GM21515 (cell line): ENCODE data around the gene DUSP10.
A peak's percentile ranks its signal among the peaks of the same experiment; 100 is the strongest.

Source experiments
- ATAC-seq: cut with Tn5 transposase; IDR thresholded peaks from one replicate; pipeline ENCODE4 v1.9.1; 2021; ENCODE audit not compliant: unreplicated experiment

Gene DUSP10

DNA sequence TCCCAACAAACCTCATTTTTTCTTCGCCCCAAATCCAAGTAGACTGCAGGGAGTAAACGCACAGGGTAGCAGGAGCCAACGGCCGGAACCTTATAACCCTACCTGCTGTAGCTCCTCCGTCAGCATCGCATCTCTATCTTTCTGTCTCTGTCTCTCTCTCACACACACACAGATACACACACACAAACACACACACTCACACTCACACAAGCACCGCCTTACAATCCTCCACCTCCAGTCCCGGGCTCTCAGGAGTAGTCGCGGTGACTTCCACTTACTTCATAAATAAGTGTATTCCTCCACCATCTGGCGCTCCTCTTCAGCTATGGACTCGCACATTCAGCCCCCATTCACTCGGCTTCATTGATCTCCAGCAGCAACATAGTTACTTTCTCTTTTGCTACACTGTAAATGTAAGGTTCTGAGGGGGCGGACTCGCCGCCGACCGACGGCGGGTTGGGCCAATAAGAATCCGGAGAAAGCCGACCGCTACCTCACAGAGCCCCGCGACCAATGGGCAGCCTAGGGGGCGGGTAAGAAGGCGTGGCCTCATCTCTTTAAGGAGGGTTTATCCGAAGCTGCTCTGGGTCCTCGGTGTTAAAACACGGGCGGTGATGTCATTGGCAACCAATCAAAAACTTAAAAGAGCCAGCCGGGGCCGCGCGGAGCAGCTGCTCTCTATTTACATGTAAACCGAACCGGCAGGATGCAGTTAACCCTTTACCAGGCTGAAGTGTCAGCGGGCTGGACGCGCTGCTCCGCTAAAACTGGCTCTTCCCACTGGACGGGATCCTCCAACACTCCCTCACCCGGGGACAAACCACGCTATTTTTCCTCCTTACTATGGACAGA lies at the start of gene DUSP10:
DUSP10 (minus strand) TSS at position 387 of the 852 bp plus-strand sequence. CDS start 2,345 bp downstream, outside the sequence.
- peak; percentile 87 for ATAC-seq

DNA sequence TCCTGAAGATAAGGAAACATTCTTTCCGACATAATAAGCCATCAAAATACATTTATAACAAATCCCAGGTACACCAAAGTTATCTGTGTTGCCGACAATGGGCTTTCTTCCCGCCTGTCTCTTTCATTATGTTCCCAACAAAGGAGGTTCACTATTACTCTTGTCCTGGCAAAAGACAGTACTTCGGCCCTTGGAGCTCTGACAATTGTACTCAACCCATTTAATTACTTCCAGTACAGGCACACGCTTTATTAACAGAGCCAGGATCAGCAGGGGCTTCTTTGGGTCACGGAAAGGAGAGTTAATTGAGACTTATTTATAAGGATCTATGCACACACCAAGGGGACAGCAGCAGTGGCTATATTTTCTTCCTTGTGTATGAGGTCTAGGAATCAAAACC lies 46.6 kb upstream of the DUSP10 start:
- ATAC-seq = no peak

DNA sequence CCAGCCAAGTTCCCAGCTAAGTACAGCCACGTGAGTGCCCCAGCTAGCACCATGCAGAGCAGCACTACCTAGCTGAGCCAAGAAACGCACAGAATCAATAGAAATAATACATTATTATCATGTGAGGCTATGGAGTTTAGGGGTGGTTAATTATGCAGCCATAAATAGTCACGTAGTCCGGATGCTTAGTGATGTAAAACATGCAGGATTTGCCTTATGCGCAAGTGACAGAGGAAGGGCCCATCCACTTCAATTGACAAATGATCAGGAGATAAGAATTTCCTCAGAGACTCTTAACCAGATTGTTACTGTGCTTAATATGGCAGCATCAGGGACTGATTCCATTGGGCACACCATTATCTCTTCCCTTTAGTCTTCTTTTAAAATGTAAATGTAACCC lies 44.8 kb upstream of the DUSP10 start:
- ATAC-seq = no peak

DNA sequence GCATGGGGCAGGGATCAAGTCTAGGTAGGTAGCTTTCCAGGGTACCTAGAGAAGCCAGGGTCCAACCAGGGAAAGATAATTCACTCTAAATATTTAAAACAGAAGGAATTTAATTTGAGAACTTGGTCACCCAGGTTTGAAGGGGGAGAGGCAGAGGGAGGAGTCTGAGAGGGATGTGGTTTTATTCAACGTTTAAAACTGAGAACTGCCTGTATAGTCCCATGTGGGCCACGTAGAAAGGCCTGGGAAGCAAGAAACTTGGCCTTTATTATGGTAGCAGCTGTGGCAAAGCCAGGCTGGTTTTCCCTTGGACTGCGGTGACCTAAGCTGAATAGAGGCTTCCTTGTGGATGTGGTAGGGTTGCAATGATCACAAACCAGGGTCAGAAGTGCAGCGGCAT lies 42.0 kb upstream of the DUSP10 start:
- no peak for ATAC-seq

DNA sequence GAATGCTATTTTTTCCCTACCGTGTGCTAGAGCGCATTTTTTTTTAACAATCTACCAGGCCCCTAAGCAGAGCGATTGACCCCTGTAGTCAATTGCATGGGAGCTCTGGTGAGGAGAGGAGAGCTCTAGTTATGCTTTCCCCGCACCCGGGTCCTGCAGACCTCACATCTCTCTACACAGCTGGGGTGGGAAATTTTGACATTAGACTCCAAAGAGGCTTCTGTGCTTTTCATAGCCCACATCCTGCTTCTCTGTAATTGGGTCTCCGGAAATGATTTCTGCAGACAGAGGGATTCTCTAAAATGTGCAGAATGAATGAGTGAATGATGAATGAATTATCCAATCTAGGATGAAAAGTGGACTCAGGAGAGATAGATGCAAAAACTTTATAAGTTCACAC lies 41.5 kb upstream of the DUSP10 start:
- ATAC-seq = no peak

DNA sequence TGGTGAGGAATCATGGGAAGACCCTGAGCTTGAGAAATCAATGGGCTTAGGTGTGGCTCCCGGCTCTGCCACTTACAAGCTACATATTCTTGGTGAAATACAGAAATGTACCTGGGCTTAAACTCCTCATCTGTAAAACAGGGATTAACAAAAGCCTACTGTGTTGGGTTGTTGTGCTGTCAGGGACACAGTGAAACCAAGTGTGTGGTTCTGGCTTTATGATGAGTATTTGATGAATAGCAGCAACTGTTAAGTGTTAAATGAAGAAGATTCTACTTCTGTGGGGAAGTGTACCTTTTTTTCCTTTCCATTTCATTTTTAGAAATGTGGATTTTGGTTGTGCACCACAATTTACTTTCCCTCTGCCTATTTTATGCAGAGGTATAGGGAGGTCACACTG lies 41.1 kb upstream of the DUSP10 start:
- no peak for ATAC-seq

DNA sequence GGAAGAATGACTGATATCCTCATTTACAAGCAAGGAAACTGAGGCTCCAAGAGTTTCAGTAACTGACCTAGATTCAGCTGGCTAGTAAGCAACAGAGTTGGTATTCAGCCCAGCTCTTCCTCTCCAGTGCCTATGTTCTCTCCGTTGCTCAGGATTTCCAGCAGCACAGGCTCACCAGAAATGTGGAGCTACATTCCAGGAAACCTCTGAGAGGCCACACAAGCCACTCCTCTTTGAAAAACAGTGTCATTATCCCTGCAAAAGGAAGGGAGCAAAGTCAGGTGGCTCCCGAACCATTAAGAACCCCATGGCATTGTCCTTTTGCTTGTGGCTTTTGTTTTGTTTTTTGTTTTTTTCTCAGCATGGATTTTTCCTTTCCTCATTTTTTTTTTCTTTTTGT lies 40.6 kb upstream of the DUSP10 start:
- ATAC-seq = no peak

DNA sequence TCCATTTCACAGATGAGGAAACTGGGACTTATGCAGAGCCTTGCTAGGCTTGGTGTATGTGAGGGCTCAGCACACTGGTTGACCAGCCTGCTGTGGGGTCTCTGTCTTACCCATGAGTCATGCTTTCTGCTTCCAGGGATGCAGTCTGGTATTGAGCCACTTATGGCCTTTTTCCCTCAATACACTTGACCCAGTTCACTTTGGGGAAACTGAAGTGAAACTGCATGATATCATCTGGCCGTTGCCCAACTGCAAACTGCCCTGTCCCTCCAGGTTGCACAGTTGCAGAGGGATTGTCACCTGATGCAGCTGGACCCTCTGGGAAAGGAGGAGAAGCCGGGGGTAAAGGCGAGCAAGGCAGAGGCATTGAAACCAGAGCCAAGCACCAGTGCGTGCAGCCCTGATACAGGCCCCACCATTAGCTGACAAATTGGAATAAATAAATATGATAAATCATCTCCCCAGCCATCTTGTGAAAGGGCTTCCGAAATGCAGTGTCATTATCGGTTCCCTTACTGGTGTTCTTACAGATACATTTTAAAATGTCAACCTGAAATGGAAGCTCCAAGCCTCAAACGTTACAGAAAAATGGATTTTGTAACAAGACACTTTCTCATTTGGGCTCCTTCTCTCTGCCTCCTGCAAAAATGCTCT lies 39.3 kb upstream of the DUSP10 start:
- ATAC-seq = no peak

DNA sequence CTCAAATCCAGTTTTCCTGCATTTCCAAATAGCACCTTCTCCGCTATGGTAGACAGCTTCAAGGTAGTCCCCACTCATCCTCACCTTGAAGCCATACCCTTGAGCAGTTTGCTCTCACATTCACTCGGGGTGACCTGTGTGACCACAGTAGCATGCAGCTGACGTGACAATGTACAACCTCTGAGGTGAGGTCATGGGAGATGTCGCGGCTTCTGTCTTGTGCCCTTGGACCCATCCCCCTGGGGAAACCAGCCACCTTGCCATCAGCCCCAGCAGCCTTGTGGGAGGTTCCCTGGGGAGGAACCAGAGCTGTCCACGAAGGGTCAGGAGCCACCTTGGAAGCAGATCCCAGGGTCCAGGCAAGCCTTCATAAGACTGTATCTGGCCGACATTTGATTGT lies 38.3 kb upstream of the DUSP10 start:
- ATAC-seq = no peak

DNA sequence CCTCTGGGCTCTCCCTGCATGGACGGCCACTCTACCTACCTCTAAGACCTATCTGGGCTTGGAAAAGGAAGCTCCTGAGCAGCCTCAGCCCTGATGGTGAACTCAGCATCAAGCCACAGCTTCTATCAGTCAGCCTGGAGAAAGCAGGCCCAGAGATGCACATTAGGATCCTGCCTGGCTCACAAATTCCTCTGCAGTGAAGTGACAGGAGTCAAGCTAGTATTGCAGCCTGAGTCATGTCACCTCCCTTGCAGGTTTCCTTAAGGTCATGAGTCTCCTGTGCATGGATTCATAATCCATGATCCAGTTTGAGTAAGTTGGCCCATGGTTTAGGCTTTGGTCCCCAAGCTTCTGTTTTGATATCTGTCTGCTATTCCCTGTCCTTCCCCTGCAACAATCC lies 37.9 kb upstream of the DUSP10 start:
- ATAC-seq = no peak

DNA sequence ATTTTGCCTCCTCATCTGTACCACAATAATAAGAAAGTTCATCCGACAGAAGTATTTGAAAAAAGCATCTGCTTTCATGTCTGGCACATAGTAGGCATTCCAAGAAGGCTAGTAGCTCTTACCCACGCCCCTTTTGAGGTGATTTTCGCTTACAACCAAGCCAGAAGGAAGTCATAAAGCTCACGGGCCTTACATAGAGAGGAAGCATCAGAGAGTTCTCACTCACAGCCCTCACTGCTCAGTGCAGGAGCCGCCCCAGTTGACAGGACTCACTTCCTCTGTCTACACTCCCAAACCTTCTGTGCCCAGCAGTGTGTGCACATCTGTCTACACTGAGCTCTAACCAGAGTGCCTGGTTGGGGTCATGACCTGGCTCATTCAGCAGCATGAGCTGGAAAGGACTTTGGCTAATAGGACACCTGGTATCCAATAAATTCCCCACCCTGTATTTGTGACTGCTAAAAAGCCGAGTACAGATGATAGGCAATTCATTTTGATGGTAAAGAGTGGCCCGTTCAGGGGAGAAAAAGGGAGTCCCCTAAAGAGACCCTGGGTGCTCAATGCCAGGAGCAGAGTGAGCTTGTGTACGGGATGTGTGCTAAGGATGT lies 36.8 kb upstream of the DUSP10 start:
- ATAC-seq = peak; percentile 37

DNA sequence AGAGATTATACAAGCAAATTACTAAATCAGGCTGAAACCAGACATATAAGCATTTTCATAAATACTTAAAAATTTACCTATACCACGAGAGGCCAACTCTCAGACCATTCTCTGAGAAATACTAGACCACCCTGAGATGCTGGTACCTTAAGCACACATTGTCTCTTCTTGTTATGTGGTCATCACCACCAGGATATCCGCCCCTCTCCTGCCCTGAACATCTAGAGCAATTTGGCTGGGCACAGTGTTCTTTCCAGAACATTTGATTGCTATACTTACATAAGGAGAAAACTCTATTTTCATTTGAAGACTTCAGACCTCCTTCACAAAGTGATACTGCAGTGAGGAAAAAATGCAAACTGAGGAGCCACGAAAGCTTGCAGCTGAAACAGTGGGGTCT lies 36.2 kb upstream of the DUSP10 start:
- peak; percentile 23 for ATAC-seq

DNA sequence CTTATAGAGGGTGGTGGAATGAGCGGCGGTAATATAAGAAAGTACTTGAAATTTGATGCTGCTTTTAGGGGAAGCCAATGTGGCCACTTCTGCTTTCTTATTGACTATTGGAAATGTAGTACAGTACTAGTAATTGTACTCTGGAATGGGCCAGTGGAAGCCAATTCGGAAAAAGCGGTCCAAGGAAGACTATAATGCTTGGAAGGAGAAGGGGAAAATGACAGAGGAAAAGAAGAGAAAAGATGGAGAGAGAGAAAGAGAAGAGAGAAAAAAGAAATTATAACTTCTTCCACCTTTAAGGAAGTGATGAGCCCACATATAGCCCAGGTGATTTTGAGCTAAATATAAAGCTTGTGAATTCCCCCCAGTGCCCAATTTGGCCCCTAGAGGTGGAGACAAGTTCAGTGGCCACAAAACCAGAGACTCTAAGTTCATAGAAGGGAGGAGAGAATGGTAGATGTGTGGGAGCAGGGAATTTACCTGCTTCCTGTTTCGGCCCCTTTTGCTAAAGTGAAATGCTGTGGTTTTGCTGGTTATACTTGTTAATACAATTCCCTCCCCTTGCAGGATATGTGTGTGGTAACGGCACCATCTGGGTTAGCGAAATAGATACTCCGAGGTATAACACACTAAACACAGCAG lies 35.7 kb upstream of the DUSP10 start:
- ATAC-seq = peak; percentile 60

DNA sequence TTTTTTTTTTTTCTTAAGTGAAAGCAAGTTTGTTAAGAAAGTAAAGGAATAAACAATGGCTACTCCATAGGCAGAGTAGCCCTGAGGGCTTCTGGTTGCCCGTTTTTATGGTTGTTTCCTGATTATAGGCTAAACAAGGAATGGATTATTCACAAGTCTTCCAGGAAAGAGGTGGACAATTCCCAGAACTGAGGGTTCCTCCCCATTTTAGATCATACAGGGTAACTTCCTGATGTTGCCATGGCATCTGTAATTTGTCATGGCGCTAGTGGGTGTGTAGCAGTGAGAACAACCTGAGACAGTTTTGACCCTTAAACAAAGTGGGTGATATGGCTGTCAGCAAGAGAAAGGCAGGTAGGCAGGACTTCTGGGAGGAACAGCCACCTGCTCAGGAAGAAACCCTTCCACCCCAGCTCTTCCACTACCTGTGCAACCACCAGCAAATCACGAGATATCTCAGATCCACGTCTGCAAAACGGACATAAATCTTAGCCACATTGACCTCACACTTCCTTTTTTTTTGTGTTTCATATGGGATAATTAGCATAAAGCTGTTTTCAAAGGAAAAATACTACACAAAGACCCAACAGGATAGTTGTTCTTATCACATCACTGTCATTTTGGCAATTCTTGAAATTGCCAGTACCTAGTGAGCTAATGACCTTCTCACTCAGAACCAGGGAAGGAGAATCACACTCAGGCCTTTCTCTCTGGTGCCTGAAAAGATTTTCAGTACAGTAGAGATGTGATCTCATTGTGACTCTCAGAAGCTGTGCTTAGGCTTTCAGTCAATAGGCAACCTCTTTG lies 34.8 kb upstream of the DUSP10 start:
- peak; percentile 43 for ATAC-seq

DNA sequence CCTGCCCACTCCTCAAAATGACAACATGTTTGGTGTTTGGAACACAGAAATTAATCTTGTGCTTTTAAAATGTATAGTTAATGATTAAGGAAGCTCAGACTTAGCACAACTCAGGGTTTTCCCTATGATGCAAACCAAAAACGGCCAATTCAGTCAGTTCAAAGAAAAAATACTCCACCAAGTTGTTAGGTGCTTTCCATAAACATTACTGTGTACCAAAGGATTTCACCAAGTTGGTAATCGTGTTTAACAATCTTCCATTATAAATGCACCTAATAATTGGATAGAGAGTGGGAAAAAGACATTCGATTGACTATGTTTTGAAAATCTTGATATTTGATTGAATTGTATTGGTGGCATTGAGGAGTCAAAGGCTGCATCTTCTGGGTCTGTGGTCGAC lies 33.3 kb upstream of the DUSP10 start:
- no peak for ATAC-seq

DNA sequence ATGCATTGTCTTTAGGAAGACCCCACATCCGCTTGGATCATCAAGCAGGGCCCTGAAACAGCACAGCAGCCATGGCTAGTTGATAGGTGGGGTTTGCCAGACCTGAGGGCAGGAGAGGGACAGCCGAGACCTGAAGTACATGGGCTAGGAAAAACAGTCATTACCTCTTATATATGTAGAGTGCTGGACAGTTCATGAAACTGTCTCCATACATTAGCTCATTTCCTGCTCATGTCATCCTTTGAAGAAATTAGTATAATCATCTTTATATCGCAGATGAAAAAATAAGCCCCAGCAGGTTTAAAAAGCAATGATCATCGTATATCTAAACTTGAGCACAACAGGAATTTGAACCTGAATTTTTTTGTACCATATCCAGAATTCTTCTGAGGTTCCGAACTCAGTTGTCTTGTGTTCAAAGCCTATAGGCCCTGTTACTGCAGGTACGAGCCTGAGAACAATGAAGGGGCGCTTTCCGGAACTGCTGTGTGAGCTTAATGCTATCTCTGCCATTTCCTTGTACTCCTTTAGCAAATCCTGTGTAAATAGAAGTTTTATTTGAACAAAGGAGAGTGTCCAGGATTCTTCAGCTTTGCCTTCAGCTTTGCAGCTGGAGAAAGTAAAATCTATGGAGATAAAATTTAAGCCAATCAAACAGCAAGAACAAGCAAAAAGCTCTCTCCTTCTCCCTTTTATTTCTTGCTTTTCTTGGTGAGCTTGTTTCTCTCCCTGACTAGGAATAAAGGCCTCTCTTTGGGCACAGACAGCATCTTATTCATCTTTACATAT lies 32.4 kb upstream of the DUSP10 start:
- no peak for ATAC-seq

DNA sequence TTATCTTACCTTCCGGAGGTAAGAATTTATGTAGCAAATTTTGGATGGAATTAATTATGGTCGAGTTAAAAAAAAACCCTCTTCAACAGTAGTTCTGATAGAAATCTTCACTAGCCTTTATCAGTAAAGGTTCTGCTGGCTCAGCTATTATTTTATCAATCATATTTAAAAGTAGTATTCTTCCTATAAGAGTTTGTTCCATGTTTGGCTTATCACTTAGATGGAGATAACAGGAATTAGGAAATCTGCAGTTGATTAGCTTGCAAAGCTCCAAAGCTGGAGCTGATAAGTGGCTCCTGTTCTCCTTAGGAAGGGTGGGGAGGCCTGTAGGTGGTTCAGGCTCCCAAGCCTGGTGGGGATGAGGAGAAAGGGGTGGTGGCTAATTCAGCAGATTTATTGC lies 31.5 kb upstream of the DUSP10 start:
- no peak for ATAC-seq

DNA sequence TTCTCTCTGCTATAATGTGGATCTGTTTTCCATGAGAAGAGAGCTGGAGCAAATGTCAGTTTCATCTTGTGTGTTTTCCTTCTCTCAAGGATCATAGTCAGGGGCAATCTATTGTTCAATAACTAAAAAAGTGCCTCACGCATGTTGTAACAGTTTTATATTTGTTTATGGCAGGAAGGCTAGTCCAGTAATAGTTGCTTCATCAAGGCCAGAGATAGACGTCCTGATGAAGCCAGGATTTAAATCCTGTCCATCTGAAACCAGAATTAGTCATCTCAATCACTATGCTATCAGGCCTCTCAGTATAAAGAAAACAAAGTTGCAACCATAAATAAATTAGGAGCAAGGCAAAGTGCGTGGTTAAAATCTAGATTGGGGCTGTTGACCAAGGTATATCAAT lies 30.2 kb upstream of the DUSP10 start:
- no peak for ATAC-seq

DNA sequence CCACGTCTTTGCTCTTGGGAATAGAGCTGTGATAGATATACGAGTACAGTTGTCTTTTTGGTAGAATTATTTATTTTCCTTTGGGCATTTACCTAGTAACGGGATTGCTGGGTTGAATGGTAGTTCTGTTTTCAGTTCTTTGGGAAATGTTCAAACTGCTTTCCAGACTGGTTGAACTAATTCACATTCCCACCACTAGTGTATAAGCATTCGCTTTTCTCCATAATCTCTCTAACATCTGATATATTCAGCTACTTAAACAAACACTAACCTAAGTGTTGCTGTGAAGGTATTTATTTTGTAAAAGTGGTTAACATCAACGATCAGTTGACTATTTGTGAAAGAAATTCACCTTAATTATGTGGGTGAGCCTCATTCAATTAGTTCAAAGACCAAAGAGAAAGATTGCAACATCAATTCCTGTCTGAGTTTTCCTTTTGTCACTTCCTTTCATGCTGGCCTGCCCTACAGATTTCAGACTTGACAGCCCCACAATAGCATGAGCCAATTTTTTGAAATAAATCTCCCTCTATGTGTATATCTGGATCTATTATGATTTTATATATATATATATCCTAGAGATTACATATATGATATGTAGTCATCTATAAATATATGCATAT lies 26.7 kb upstream of the DUSP10 start:
- no peak for ATAC-seq

DNA sequence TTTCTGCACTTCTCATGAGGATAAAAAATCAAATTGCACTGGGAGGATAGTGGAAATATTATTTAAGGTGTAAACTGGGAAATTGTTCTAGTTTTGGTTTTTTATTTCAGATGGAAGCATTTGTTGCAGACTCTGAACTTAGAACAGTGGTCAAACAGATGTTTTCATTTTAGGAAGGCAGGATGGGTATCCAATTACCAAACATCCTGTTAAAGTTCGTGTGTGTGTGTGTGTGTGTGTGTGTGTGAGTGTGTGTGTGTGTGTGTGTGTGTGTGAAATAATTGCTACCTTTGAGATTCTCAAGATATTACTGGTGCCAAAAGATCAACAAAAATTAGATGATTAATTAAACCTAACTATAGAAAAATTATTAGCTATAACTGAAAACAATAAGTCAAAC lies 24.3 kb upstream of the DUSP10 start:
- no peak for ATAC-seq
